ENCODE measurements around the gene CLK3. TPM values are rescaled to one million over a fixed set of nuclear protein-coding genes. Genes with fewer than 3 reads are reported as not detected.

Gene CLK3
- total and polyA plus RNA-seq, 2 of the 13 experiments (the other 11 are each of a cell fraction or from before 2014, with no cell fraction given) = 41.5 to 82.0 TPM

- TF ChIP-seq ZNF382 (CRISPR knock-in tag; IDR thresholded peaks at IDR 0.05; ENCODE audit: borderline replicate concordance) = no peak
- no peak for TF ChIP-seq CENPT (CRISPR knock-in tag; IDR thresholded peaks at IDR 0.05; ENCODE audit: low read depth)
- TF ChIP-seq ZNF713 (CRISPR knock-in tag; IDR thresholded peaks at IDR 0.05) = 0 out of 2 replicates have a peak, but pooled peaks have one; percentile 77
- no peak for TF ChIP-seq ZNF101 (CRISPR knock-in tag; IDR thresholded peaks at IDR 0.05; ENCODE audit: borderline replicate concordance, low read depth)
- no peak for TF ChIP-seq CHD4 (IDR thresholded peaks at IDR 0.05; ENCODE audit: borderline replicate concordance, low read length)
- no peak for TF ChIP-seq ZNF782 (CRISPR knock-in tag; IDR thresholded peaks at IDR 0.05; ENCODE audit: borderline replicate concordance)
- TF ChIP-seq GLI4 (CRISPR knock-in tag; IDR thresholded peaks at IDR 0.05; ENCODE audit: borderline replicate concordance) = no peak
- no peak for TF ChIP-seq THYN1 (CRISPR knock-in tag; IDR thresholded peaks at IDR 0.05; ENCODE audit: borderline replicate concordance, low read depth)
- peak; percentile 68; the same call in 1 of the 2 replicates for TF ChIP-seq HOXA5 (CRISPR knock-in tag; IDR thresholded peaks at IDR 0.05)
- no peak for TF ChIP-seq JDP2 (CRISPR knock-in tag; IDR thresholded peaks at IDR 0.05; ENCODE audit: borderline replicate concordance)
- no peak for TF ChIP-seq MYPOP (CRISPR knock-in tag; IDR thresholded peaks at IDR 0.05)
- TF ChIP-seq ZBTB7B (CRISPR knock-in tag; IDR thresholded peaks at IDR 0.05) = peak; percentile 65; the same call in 1 of the 2 replicates
- no peak for TF ChIP-seq SMC3 (IDR thresholded peaks at IDR 0.05; ENCODE audit: low read length)
- TF ChIP-seq NFKBIZ (CRISPR knock-in tag; IDR thresholded peaks at IDR 0.05) = 0 out of 2 replicates have a peak, but pooled peaks have one; percentile 63
- no peak for TF ChIP-seq ETV6 (CRISPR knock-in tag; conservative IDR thresholded peaks at IDR 0.05)
- TF ChIP-seq ZNF276 (CRISPR knock-in tag; IDR thresholded peaks at IDR 0.05; ENCODE audit: low read depth) = 0 out of 2 replicates have a peak, but pooled peaks have one; percentile 75
- TF ChIP-seq ZNF451 (CRISPR knock-in tag; IDR thresholded peaks at IDR 0.05) = no peak
- no peak for TF ChIP-seq SATB2 (CRISPR knock-in tag; IDR thresholded peaks at IDR 0.05)
- TF ChIP-seq SKI (IDR thresholded peaks at IDR 0.05; ENCODE audit: partially characterized antibody) = no peak
- peak; percentile 67; the same call in 1 of the 2 replicates for TF ChIP-seq KLF6 (CRISPR knock-in tag; IDR thresholded peaks at IDR 0.05)
- no peak; the same call in 1 of the 2 replicates for TF ChIP-seq ZNF264 (CRISPR knock-in tag; IDR thresholded peaks at IDR 0.05)
- TF ChIP-seq KAT8 (CRISPR knock-in tag; IDR thresholded peaks at IDR 0.05) = peak; percentile 82
- TF ChIP-seq ZNF609 (CRISPR knock-in tag; IDR thresholded peaks at IDR 0.05; ENCODE audit: borderline replicate concordance) = peak; percentile 46; the same call in 1 of the 2 replicates
These were observed 17.4 kb upstream of the CLK3 start (continued) for GRCh38 chr15:74598126-74598842.
